GM20431 (cell line): ENCODE measurements around the gene CAMK2G.

Experiments used
- in situ Hi-C: fragments of 300-500 bp; cut with MseI, MboI; formaldehyde crosslinking; loops from one replicate; pipeline ENCODE4 v1.15.0; 2020; ENCODE audit warnings: low sequenced_read_pairs; ENCODE audit not compliant: unreplicated experiment

CAMK2G gene

DNA sequence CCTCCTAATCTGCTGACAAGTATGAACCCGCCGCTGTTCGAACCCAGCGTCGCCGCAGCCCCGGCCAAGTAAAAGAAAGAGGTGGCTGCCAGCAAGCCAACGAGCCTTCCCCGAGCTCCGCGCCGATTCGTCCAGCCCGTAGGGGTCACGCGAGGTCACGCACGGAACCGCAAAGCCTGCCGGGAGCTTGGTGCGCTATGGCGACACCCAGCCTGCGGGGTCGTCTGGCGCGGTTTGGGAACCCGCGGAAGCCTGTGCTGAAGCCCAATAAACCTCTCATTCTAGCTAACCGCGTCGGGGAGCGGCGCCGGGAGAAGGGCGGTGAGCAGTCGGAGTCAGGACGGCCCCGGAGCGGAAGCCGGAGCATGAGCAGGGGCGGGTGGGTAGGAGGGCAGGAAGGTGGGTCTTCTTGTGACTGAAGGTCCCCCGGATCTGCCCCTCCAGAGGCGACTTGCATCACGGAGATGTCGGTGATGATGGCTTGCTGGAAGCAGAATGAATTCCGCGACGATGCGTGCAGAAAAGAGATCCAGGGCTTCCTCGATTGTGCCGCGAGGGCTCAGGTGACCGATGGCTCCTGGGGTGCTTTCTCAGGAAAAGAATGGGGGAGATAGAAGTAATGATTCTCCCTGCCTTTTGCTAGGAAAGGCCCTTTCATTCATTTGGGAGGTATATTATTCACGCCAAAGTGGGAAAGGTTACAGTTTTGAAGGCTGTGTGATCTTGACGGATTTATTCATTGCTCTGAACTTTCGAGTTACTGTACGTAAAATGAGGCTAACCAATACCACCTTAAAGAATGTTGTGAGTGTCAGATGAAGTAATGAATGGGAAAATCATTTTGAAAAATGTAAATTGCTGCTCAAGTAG, 92.2 kb downstream of the CAMK2G start, which contains the start of gene CHCHD1:
CHCHD1 (plus strand) TSS at position 170 of the 870 bp plus-strand sequence; CDS start at position 198, 28 bp downstream.
- in situ Hi-C loops: no loop called here

DNA sequence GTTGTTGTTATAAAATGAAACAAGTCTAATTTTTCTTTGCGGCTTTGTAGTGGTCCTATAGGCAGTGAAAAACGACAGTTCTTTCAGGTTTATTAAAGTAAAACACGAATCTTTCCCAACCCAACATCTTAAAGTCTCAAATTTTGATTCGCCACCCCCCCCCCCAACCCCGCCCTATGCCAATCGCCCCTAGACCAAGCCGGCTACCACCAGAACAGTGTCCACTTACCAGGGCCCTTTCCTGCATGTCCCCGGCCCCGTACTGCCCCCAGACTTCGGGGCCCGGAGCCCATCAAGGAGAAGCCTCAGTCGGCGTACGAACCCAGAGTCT, 92.8 kb downstream of the CAMK2G start:
- in situ Hi-C loops: no loop called here

DNA sequence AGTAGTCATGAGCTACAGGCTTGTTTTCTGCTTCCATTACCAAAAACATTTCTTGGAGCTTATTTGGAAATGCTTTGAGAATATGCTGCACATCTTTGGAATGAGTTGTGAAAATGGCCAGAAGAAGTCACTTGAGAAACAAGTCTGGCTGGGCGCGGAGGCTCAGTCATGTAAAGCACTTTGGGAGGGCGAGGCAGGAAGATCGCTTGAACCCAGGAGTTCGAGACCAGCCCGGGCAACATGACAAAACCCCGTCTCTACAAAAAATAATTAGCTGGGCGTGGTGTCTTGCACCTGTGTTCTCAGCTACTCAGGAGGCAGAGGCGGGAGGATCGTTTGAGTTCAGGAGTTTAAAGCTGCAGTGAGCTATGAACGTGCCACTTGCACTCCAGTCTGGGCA, 93.4 kb downstream of the CAMK2G start:
- in situ Hi-C loops: no loop called here

DNA sequence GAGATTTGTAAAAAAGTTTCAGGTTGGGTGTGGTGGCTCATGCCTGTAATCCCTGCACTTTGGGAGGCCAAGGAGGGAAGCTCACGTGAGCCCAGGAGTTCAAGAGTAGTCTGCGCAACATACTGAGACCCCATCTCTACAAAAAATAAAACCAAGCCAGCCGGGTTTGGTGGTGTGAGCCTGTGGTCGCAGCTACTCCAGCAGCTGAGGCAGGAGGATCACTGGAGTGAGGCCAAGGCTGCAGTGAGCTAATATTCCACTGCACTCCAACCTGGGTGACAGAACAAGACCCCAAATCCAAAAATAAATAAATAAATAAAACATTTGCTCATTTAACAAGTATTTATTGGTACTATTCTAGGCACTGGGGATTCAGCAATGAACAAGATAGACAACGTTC, 94.1 kb downstream of the CAMK2G start:
- in situ Hi-C loops: no loop called here

DNA sequence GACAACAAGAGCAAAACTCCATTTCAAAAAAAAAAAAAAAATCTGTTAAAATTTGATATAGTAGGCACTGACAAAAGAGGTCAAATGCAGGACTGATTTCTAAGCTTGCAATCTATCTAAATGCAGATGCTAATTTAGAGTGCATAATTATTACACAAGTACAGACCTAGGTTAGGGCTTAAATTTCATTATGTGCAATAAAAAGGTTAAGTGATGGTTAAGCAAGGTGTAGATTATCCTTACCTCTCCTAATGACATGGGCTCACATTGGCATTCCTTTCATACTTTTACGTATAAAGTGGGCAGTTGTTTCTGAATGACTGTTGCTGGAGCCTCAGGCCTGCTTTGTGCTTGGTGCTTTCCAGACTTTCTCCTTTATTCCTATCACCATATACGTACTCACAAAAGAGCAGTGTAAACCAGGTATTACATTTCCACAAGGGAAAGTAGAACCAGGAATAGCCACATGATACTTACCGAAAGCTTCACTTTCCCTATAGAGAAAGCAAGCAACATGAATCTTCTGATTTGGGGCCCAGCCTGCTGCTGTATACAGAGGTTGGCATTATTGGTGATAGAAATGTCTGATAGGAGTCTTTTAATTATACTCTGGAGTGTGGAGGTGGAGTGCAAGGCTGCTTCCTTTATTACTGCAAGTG, 94.7 kb downstream of the CAMK2G start:
- in situ Hi-C loops: no loop called here

DNA sequence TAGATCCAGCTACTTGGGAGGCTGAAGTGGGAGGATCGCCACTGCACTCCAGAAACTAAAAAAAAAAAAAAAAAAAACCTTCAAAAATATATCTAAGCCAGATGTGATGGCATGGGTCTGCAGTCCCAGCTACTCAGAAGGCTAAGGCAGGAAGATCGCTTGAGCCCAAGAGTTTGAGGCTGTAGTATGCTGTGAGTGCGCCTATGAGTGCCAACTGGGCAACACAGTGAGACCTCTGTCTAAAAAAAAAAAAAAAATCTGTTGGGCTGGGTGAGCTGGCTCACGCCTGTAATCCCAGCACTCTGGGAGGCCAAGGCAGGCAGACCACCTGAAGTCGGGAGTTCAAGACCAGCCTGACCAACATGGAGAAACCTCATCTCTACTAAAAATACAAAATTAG, 95.3 kb downstream of the CAMK2G start:
- in situ Hi-C loops: no loop called here

DNA sequence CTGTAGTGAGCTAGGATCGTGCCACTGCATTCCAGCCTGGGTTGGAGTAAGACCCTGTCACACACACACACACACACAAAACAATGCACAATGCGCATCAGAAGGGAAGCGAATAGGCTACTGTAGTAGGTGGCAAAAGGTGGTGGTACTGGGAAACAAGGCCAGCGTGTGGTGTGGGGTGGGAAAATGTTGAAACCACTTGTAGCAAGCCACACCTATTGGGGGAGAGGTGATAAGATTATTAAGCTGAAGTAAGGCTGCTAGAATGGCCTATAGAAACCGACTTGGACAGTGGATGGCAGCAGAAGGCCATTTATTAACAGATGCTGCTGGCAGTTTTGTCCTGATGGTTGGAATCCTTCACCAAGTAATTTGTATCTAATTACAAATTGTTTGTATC, 99.7 kb downstream of the CAMK2G start:
- in situ Hi-C loops: no loop called here

DNA sequence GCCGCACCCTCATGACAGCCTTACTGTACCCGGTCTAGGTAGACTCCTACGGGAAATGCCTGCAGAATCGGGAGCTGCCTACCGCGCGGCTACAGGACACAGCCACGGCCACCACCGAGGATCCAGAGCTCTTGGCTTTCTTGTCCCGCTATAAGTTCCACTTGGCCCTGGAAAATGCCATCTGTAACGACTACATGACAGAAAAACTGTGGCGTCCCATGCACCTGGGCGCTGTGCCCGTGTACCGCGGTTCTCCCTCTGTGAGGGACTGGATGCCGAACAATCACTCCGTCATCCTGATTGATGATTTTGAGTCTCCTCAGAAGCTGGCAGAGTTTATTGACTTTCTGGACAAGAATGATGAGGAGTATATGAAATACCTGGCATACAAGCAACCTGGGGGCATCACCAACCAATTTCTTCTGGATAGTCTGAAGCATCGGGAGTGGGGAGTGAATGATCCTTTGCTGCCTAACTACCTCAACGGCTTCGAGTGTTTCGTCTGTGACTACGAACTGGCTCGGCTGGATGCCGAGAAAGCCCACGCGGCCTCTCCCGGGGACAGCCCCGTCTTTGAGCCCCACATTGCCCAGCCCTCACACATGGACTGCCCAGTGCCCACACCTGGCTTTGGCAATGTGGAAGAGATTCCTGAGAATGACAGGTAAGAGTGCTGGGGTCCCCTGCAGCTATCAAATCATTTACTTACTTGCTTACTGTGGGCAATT, 101.0 kb downstream of the CAMK2G start:
- in situ Hi-C loops: no loop called here

DNA sequence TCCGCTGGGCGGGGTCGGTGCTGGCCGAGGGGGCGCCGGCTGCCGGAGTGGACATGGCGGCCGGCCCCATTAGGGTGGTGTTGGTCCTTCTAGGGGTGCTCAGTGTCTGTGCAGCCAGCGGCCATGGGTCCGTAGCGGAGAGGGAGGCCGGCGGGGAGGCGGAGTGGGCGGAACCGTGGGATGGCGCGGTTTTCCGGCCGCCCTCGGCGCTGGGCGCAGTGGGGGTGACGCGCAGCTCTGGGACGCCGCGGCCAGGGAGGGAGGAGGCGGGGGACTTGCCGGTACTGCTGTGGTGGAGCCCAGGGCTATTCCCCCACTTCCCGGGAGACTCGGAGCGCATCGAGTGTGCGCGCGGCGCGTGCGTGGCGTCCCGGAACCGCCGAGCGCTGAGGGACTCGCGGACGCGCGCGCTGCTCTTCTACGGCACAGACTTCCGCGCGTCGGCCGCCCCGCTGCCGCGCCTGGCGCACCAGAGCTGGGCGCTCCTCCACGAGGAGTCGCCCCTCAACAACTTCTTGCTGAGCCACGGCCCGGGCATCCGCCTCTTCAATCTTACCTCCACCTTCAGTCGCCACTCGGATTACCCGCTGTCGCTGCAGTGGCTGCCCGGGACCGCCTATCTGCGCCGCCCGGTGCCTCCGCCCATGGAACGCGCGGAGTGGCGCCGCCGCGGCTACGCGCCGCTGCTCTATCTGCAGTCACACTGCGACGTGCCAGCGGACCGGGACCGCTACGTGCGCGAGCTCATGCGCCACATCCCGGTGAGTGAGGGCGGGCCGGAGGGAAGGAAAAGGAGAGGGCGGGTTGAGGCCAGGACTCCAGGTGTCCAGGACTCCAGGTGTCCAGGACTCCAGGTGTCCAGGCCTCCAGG, 101.8 kb downstream of the CAMK2G start:
- in situ Hi-C loops: no loop called here

DNA sequence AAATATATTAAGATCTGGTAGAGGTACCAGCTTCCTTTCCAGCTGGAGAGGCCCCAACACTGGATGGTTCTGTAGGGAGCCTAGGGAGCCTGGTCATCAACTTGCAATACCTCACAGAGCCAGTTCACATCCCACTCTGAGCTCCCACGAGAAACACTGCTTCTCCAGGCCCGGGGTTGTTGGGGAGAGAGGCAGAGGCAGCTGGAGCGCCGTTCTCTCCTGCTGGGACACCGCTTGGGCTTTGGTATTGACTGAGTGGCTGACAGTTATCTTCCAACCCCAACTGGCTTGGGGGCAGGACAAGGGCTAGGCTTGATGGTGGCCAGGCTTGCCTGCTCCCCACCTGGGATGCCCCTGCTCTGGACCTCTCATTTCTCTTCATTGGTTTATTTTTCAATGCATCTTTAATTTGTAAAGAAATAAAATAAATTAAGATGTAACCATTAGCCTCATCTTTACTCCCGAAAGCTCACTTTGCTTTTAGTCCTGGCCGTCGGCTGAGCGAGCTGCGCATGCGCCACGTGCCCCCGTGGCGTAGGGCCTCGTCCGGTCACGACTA, 102.6 kb downstream of the CAMK2G start:
- in situ Hi-C loops: no loop called here

DNA sequence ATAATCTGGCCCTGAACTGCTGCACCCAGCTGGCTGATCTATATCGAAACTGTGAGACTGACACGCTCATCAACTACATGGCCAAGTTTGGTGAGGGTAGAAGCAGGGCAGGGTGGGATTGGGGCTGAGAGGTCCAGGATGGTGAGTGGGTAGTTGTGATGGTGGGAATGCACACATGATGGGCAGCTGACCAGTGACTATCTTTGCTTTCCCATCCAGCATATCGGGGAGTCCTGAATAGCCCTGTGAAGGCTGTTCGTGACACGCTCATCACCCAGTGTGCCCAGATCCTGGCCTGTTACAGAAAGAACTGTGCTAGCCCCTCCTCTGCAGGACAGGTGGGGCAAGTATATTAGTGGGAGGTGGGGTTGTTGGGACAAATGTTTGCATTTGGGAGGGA, 105.0 kb downstream of the CAMK2G start:
- in situ Hi-C loops: no loop called here

DNA sequence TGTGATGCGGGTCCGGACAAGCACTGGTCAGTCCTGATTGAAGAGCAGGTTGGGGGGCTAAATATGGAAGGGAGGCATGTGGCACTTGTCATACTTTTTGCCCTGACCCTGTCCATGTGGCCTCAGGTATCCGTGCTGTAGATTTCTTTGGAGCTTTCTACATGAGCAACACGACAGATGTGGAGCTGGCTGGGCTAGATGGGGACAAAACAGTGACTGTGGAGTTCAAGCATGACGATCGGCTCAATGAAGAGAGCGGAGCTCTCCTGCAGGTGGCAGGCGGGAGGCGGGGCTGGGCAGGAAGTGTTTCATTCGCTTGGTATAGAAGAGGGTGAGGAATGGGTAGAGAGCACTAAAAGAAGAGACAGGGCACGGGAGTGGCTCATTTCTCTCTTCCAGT, 105.5 kb downstream of the CAMK2G start:
- in situ Hi-C loops: no loop called here

DNA sequence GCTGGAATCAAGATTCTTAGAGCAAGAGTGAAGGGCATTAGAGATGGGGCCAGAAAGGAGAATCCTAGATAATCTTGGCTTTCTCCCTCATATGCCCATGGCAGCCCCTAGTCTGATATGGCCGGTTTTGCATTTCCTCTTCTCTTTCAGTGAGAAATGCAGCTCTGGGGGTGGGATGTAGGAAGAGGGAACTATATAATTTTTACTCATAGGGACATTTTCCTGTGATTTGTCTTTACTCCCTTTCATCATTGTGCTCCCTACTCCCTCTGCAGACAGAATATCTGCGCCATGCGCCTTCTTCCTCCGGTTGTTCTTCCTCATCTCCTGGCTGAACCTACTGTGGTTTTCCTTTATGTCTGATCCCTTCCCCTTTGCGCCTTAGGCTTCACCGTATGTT, 109.3 kb downstream of the CAMK2G start:
- in situ Hi-C loops: no loop called here

DNA sequence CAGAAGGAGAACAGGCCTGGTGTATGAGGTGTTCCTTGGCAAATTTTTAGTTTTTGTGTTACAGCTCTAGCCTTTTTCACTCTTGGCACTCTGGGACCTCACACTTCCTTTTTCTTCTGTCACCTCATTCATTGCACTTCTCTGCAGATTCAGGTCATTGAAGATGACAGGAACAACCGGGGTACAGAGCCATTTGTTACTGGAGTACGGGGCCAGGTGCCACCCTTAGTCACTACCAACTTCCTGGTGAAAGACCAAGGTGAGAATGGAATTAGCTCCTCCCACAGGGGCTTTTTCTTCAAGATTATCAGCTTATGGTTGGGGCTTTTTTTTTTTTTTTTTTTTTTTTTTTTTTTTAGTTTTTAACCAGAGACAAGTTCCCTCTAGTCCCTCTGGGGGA, 111.0 kb downstream of the CAMK2G start:
- in situ Hi-C loops: no loop called here

DNA sequence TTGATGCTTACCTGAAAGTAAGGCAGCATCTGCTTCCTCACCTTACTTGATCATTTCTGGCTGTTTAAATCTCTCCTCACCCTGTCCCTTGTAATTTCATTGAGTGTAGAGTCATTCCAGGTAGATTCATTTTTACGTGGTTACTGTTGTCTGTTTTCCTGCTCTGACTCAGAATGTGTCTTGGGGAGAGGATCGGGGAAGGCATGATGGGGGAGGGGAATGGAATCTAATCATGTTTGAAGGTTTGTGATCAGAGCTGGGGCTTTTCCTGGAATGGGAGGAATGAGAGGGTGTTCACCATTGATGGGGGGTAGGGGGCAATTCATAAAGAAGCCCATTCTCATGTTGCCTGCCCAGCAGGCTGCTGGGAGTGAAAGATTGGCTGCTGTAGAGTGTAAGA, 111.4 kb downstream of the CAMK2G start:
- in situ Hi-C loops: no loop called here
